ENCODE data around the gene TMPRSS7. TPM values are rescaled to one million over a fixed set of nuclear protein-coding genes. Genes with fewer than 3 reads are reported as not detected.

Gene TMPRSS7
- total and polyA plus RNA-seq, 2 experiments from 2014 or later = not detected

GRCh38 chr3:112122870-112123269 is 88.3 kb downstream of the TMPRSS7 start:
- Mint-ChIP-seq H3K4me1 (peaks cover 42% of the 10 kb centered on the region), H3K9me3 (no peaks in the 10 kb centered on the region), H3K36me3 (ENCODE audit: low read depth) (peaks cover 14% of the 10 kb centered on the region; the same call in 2 of the 3 replicates), H3K27me3 (ENCODE audit: insufficient read depth, low read depth, poor library complexity) (peaks cover 3% of the 10 kb centered on the region), H3K4me3 (no peak overlapping the region), H3K27ac (no peak overlapping the region)
- H3K9me2 ChIP-seq (ENCODE audit: insufficient read depth) = no peaks in the 10 kb centered on the region
- no peaks in the 10 kb centered on the region for H3K27me3 ChIP-seq (ENCODE audit: insufficient read depth)
- H4K20me1 ChIP-seq (replicated peaks; ENCODE audit: insufficient read depth) = no peaks in the 10 kb centered on the region
- no peaks in the 10 kb centered on the region for H3F3A ChIP-seq (replicated peaks; ENCODE audit: low read depth)
- no peaks in the 10 kb centered on the region; the same call in 1 of the 2 replicates for H3K36me3 ChIP-seq (ENCODE audit: insufficient read depth)
- no peak overlapping the region for H3K27ac ChIP-seq (ENCODE audit: low read depth)
- peaks cover 47% of the 10 kb centered on the region for H3K4me1 ChIP-seq (ENCODE audit: insufficient read depth)
- TF ChIP-seq NANOG (IDR thresholded peaks at IDR 0.05; ENCODE audit: borderline replicate concordance) (no peak), REST (IDR thresholded peaks at IDR 0.05; ENCODE audit: unreplicated experiment) (no peak), ZNF331 (CRISPR knock-in tag; IDR thresholded peaks at IDR 0.05; ENCODE audit: low read depth) (no peak), EZH2phosphoT487 (IDR thresholded peaks at IDR 0.05; ENCODE audit: unreplicated experiment) (no peak), EZH2 (IDR thresholded peaks at IDR 0.05; ENCODE audit: low read depth, unreplicated experiment) (no peak), JUNB (IDR thresholded peaks at IDR 0.05; ENCODE audit: unreplicated experiment) (no peak), POLR2AphosphoS5 (IDR thresholded peaks at IDR 0.05; ENCODE audit: low read depth) (no peak), CREB1 (CRISPR knock-in tag; IDR thresholded peaks at IDR 0.05; ENCODE audit: low read depth) (no peak), ZNF462 (CRISPR knock-in tag; IDR thresholded peaks at IDR 0.05) (no peak), STAT1 (IDR thresholded peaks at IDR 0.05; ENCODE audit: unreplicated experiment) (no peak), CTCF (conservative IDR thresholded peaks at IDR 0.05; ENCODE audit: low read depth in 2 of 2) (no peak), ZNF114 (CRISPR knock-in tag; IDR thresholded peaks at IDR 0.05) (no peak), ETS1 (IDR thresholded peaks at IDR 0.05) (no peak)
- no peak overlapping the region for H3K4me3 ChIP-seq
- no peak overlapping the region for H2AFZ ChIP-seq
- H3K79me2 ChIP-seq (replicated peaks; ENCODE audit: insufficient read depth) = no peaks in the 10 kb centered on the region
- ATAC-seq = no peak
- H3K4me2 ChIP-seq = no peak overlapping the region
- DNase-seq (ENCODE audit: low spot score) = no peak

Measured in GM23338 (cell line).